OCI-LY7 (cell line): Measurements from ENCODE around the gene SAP25. TPM values are rescaled to one million over a fixed set of nuclear protein-coding genes. Genes with fewer than 3 reads are reported as not detected.

Experiments
- BruUV-seq: library from RNA; stranded (reverse); fragments of 400-500 nt; replicated peaks from 2 replicates; lab custom pipeline; 2021; lab: Mats Ljungman, UMichigan
- CTCF ChIA-PET: fragments of 300-600 bp; sonication (Branson Sonifier 250); formaldehyde crosslinking; loops from one replicate; lab custom pipeline; 2022; ENCODE audit warnings: antibody characterized with exemption; ENCODE audit not compliant: unreplicated experiment; lab: Charles Lee
- POLR2A ChIA-PET: fragments of 300-600 bp; sonication (Branson Sonifier 250); formaldehyde crosslinking; loops from one replicate; lab custom pipeline; 2022; ENCODE audit warnings: antibody characterized with exemption; lab: Charles Lee
- DNase-seq: peaks from one replicate; pipeline ENCODE4 v3.0.0-alpha.2; 2015; ENCODE audit warnings: low spot score
- H2AFZ ChIP-seq: fragments of 200-600 bp; sonication (generic), shearing (Covaris generic); 2 replicates; pipeline ENCODE4 v1.6.1; 2014; ENCODE audit warnings: mild to moderate bottlenecking, antibody characterized with exemption, low read length, moderate library complexity
- H3K27ac ChIP-seq: fragments of 200-600 bp; sonication (generic); 2 replicates; pipeline ENCODE4 v1.5.1; 2014; ENCODE audit warnings: mixed run types, low read depth, mild to moderate bottlenecking, moderate library complexity, low read length, inconsistent platforms; ENCODE audit not compliant: poor library complexity, severe bottlenecking
- H3K36me3 ChIP-seq: fragments of 200-600 bp; sonication (generic); 2 replicates; pipeline ENCODE4 v1.6.1; 2014; ENCODE audit warnings: mild to moderate bottlenecking, antibody characterized with exemption, low read length, moderate library complexity, mixed read lengths; ENCODE audit not compliant: insufficient read depth
- H3K4me1 ChIP-seq: fragments of 200-600 bp; sonication (generic); 2 replicates; pipeline ENCODE4 v1.5.1; 2014; ENCODE audit warnings: mild to moderate bottlenecking, low read length; ENCODE audit not compliant: insufficient read depth, poor library complexity, severe bottlenecking
- H3K4me2 ChIP-seq: fragments of 200-600 bp; sonication (generic); 2 replicates; pipeline ENCODE4 v1.6.1; 2014; ENCODE audit warnings: mild to moderate bottlenecking, low read length
- H3K4me3 ChIP-seq: fragments of 200-600 bp; sonication (generic); 2 replicates; pipeline ENCODE4 v1.5.1; 2014; ENCODE audit warnings: mild to moderate bottlenecking, low read depth, low read length; ENCODE audit not compliant: poor library complexity, severe bottlenecking
- H3K79me2 ChIP-seq: fragments of 200-600 bp; sonication (generic); 2 replicates; pipeline ENCODE4 v1.6.1; 2016; ENCODE audit warnings: low read depth, mild to moderate bottlenecking, low read length, moderate library complexity, mixed read lengths; ENCODE audit not compliant: insufficient read depth
- H3K9me2 ChIP-seq: fragments of 200-600 bp; sonication (generic); 2 replicates; pipeline ENCODE4 v1.6.1; 2016; ENCODE audit warnings: mild to moderate bottlenecking, low read length, mixed read lengths; ENCODE audit not compliant: insufficient read depth
- H3K9me3 ChIP-seq: fragments of 200-600 bp; sonication (generic); 2 replicates; pipeline ENCODE4 v1.6.1; 2014; ENCODE audit warnings: mild to moderate bottlenecking, mixed run types, low read length, mixed read lengths
- H4K20me1 ChIP-seq: fragments of 200-600 bp; sonication (generic); 2 replicates; pipeline ENCODE4 v1.6.1; 2014; ENCODE audit warnings: mild to moderate bottlenecking, antibody characterized with exemption, low read length, moderate library complexity, mixed read lengths; ENCODE audit not compliant: insufficient read depth
- CTCF ChIP-seq: fragments of 200-600 bp; sonication (generic); conservative IDR thresholded peaks from 2 replicates; pipeline ENCODE4 v1.5.1; 2014; ENCODE audit warnings: mild to moderate bottlenecking, antibody characterized with exemption, low read length, moderate library complexity, mixed read lengths
- EZH2phosphoT487 ChIP-seq: fragments of 200-600 bp; sonication (generic); IDR thresholded peaks from 2 replicates; pipeline ENCODE4 v1.6.1; 2018; ENCODE audit warnings: low read depth, borderline replicate concordance, mild to moderate bottlenecking, mixed run types, antibody characterized with exemption, low read length, moderate library complexity, mixed read lengths
- intact Hi-C: fragments of 100-400 bp; cut with micrococcal nuclease; formaldehyde crosslinking; loops from one replicate; pipeline ENCODE4 v1.10.0; 2022; ENCODE audit not compliant: unreplicated experiment
- total RNA-seq, 2 experiments: library from RNA; depleted of rRNA in 1 of 2; stranded (reverse); fragments of >200 nt in 1 of 2; shearing (Covaris generic) in 1 of 2; gene quantifications; 2 replicates each; pipeline ENCODE4 v1.2.3, GENCODE V29; 2014 to 2022

Gene SAP25
- total RNA-seq, 2 experiments from 2014 or later, result 1.5 to 12.7 TPM

GRCh38 chr7:100578246-100579183 is 4.8 kb upstream of the SAP25 start:
- H3K27ac ChIP-seq, result no peak overlapping the region
- ChIA-PET POLR2A (interaction anchor here (0.7 kb wide), 1 partner anchor 58 kb away, joined by 7 read pairs; no protein-coding TSS in a partner anchor), CTCF (no interaction called here)
- H3K4me2 ChIP-seq, result no peak overlapping the region
- no peaks in the 10 kb centered on the region for H4K20me1 ChIP-seq
- DNase-seq, result no peak
- H3K4me3 ChIP-seq, result no peak overlapping the region
- peaks cover 5% of the 10 kb centered on the region; the same call in 1 of the 2 replicates for H3K79me2 ChIP-seq
- H3K9me2 ChIP-seq, result no peaks in the 10 kb centered on the region
- no peak overlapping the region for H2AFZ ChIP-seq
- H3K4me1 ChIP-seq, result peaks cover 10% of the 10 kb centered on the region
- TF ChIP-seq CTCF (no peak), EZH2phosphoT487 (no peak)
- peaks cover 86% of the 10 kb centered on the region for H3K36me3 ChIP-seq
- intact Hi-C loops, result no loop called here
- no peaks in the 10 kb centered on the region for H3K9me3 ChIP-seq
- no TSS peak for BruUV-seq

GRCh38 chr7:100577507-100577906 is 3.8 kb upstream of the SAP25 start:
- no peaks in the 10 kb centered on the region for H3K9me3 ChIP-seq
- no peaks in the 10 kb centered on the region for H4K20me1 ChIP-seq
- no peak overlapping the region for H3K27ac ChIP-seq
- H2AFZ ChIP-seq, result no peak overlapping the region
- TF ChIP-seq EZH2phosphoT487, result no peak
- no peak for TF ChIP-seq CTCF
- no peak overlapping the region for H3K4me2 ChIP-seq
- H3K79me2 ChIP-seq, result peaks cover 2% of the 10 kb centered on the region; the same call in 1 of the 2 replicates
- ChIA-PET CTCF (no interaction called here), POLR2A (no interaction called here)
- H3K36me3 ChIP-seq, result peaks cover 82% of the 10 kb centered on the region
- H3K4me1 ChIP-seq, result no peaks in the 10 kb centered on the region
- no TSS peak for BruUV-seq
- H3K9me2 ChIP-seq, result no peaks in the 10 kb centered on the region
- H3K4me3 ChIP-seq, result no peak overlapping the region
- intact Hi-C loops, result no loop called here
- DNase-seq, result no peak

GRCh38 chr7:100577103-100577502 is 3.4 kb upstream of the SAP25 start:
- no peak for DNase-seq
- Histone ChIP-seq H3K79me2 (no peaks in the 10 kb centered on the region), H3K36me3 (peaks cover 78% of the 10 kb centered on the region), H4K20me1 (no peaks in the 10 kb centered on the region), H3K4me1 (peaks cover 1% of the 10 kb centered on the region), H3K27ac (no peak overlapping the region), H3K4me3 (no peak overlapping the region), H2AFZ (no peak overlapping the region), H3K4me2 (no peak overlapping the region), H3K9me3 (no peaks in the 10 kb centered on the region), H3K9me2 (no peaks in the 10 kb centered on the region)
- POLR2A ChIA-PET, result no interaction called here
- CTCF ChIA-PET, result no interaction called here
- intact Hi-C loops, result no loop called here
- no TSS peak for BruUV-seq
- no peak for TF ChIP-seq CTCF
- no peak for TF ChIP-seq EZH2phosphoT487
